ENCODE results near the gene SGSH. TPM values are rescaled to one million over a fixed set of nuclear protein-coding genes. Genes with fewer than 3 reads are reported as not detected.
"Not testable (repeated sequence)": the region's sequence is repeated elsewhere in the genome, so short reads cannot be mapped to it uniquely, and the experiment has no call there.

SGSH gene
- total RNA-seq, 1 experiment from 2014 or later = 33.4 TPM

DNA sequence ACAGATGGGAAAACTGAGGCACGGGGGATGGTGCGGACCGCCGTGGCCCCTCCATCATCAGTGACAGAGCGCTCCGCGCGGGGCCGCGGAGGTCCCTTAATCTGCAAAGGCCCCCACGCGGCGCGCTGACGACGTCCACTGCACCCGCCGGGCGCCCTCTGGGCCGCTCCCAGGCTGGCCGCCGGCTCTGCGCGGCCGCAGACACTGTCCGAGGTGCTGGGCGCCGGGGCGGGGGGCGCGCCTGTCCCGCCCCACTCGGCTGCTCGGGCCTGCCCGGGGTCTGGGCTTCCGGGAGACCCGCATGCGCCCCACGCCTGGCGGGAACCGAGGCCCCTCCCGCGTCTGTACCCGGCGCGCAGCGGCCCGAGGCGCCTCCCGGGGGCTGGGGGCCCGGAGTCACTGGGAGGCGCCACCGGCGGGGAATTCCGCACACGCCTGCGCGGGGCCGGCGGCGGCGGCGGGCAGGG lies 40.0 kb upstream of the SGSH start:
- Histone ChIP-seq H3K9me3 (ENCODE audit: low read depth, low read length, poor library complexity, severe bottlenecking) (no peaks in the 10 kb centered on the region), H3K4me1 (ENCODE audit: insufficient read depth, low read length, poor library complexity, severe bottlenecking) (peaks cover 22% of the 10 kb centered on the region), H3K36me3 (ENCODE audit: insufficient read depth, low read length, poor library complexity, severe bottlenecking) (peaks cover 4% of the 10 kb centered on the region), H3K27me3 (replicated peaks; ENCODE audit: insufficient read depth, low read depth, low read length, poor library complexity) (no peaks in the 10 kb centered on the region), H3K27ac (ENCODE audit: low read depth, low read length, poor library complexity, severe bottlenecking) (peak overlapping the region; percentile 78), H3K4me3 (ENCODE audit: low read depth, low read length, poor library complexity, severe bottlenecking) (peak overlapping the region; percentile 40)
- ChIA-PET CTCF (no interaction called here), POLR2A (ENCODE audit: low non-redundant PET) (no interaction called here)
- TF ChIP-seq EZH2 (IDR thresholded peaks at IDR 0.05; ENCODE audit: borderline replicate concordance, low read depth, low read length, poor library complexity, severe bottlenecking) = no peak
- TF ChIP-seq, protein P1, sequence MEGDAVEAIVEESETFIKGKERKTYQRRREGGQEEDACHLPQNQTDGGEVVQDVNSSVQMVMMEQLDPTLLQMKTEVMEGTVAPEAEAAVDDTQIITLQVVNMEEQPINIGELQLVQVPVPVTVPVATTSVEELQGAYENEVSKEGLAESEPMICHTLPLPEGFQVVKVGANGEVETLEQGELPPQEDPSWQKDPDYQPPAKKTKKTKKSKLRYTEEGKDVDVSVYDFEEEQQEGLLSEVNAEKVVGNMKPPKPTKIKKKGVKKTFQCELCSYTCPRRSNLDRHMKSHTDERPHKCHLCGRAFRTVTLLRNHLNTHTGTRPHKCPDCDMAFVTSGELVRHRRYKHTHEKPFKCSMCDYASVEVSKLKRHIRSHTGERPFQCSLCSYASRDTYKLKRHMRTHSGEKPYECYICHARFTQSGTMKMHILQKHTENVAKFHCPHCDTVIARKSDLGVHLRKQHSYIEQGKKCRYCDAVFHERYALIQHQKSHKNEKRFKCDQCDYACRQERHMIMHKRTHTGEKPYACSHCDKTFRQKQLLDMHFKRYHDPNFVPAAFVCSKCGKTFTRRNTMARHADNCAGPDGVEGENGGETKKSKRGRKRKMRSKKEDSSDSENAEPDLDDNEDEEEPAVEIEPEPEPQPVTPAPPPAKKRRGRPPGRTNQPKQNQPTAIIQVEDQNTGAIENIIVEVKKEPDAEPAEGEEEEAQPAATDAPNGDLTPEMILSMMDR (conservative IDR thresholded peaks at IDR 0.05; ENCODE audit: low read depth, low read length) = no peak
- intact Hi-C loops (cut with micrococcal nuclease; ENCODE audit: unreplicated experiment) = no loop called here
- DNase-seq (ENCODE audit: low spot score) = peak; percentile 74
- BruUV-seq (replicated peaks) = TSS peak; percentile 58

DNA sequence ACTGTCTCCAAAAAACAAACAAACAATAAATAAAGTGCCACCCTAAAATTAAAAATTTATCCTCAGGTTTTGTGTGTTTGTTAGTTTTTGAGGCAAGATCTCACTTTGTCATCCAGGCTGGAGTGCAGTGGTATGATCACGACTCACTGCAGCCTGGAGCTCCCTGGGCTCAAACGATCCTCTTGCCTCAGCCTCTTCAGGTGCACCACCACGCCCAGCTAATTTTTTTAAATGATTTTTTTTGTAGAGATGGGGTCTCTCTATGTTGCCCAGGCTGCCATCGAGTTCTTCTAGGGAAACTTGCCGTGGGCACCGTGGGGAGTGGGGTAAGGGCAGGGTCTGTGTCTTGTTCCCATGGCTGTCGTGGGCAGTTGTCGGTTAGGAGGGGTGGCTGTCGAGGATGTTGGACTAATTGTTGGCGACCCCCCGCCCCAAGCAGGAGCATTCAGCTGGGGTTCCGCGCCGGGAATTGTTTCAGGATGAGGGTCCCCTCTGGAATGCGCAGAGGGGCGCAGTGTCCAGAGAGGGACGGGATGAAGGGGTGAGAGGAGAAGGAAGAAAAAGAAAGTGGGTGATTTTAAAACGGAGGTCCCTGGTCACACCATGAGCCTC lies 39.4 kb upstream of the SGSH start:
- POLR2A ChIA-PET (ENCODE audit: low non-redundant PET) = no interaction called here
- no peak for DNase-seq (ENCODE audit: low spot score)

DNA sequence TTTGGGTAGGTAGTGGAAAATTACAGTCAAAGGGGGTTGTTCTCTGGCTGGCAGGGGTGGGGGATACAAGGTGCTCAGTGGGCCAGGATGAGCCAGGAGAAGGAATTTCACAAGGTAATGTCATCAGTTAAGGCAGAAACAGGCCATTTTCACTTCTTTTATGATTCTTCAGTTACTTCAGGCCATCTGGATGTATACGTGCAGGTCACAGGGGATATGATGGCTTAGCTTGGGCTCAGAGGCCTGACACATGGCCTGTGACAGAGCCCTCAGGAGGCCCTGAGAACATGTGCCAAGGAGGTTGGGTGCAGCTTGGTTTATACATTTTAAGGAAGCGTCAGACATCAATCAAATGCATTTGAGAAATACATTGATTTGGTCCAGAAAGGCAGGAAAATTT lies 38.2 kb upstream of the SGSH start:
- CTCF ChIA-PET; H3K27ac ChIP-seq (ENCODE audit: low read depth, low read length, poor library complexity, severe bottlenecking); DNase-seq (ENCODE audit: low spot score); H3K36me3 ChIP-seq (ENCODE audit: insufficient read depth, low read length, poor library complexity, severe bottlenecking); intact Hi-C loops (cut with micrococcal nuclease; ENCODE audit: unreplicated experiment); H3K4me3 ChIP-seq (ENCODE audit: low read depth, low read length, poor library complexity, severe bottlenecking); BruUV-seq (replicated peaks); H3K27me3 ChIP-seq (replicated peaks; ENCODE audit: insufficient read depth, low read depth, low read length, poor library complexity); POLR2A ChIA-PET (ENCODE audit: low non-redundant PET); H3K9me3 ChIP-seq (ENCODE audit: low read depth, low read length, poor library complexity, severe bottlenecking): not testable (repeated sequence)
- H3K4me1 ChIP-seq (ENCODE audit: insufficient read depth, low read length, poor library complexity, severe bottlenecking) = peaks cover 24% of the 10 kb centered on the region

More for the DNA sequence above, 39.4 kb upstream of the SGSH start:
- Histone ChIP-seq H3K4me3 (ENCODE audit: low read depth, low read length, poor library complexity, severe bottlenecking) (peak overlapping the region; percentile 40), H3K9me3 (ENCODE audit: low read depth, low read length, poor library complexity, severe bottlenecking) (no peaks in the 10 kb centered on the region), H3K4me1 (ENCODE audit: insufficient read depth, low read length, poor library complexity, severe bottlenecking) (peaks cover 28% of the 10 kb centered on the region), H3K27me3 (replicated peaks; ENCODE audit: insufficient read depth, low read depth, low read length, poor library complexity) (no peaks in the 10 kb centered on the region), H3K36me3 (ENCODE audit: insufficient read depth, low read length, poor library complexity, severe bottlenecking) (peaks cover 3% of the 10 kb centered on the region), H3K27ac (ENCODE audit: low read depth, low read length, poor library complexity, severe bottlenecking) (peak overlapping the region; percentile 78)
- CTCF ChIA-PET = no interaction called here
- BruUV-seq (replicated peaks) = no TSS peak
- TF ChIP-seq, protein P1 (conservative IDR thresholded peaks at IDR 0.05; ENCODE audit: low read depth, low read length) = no peak
- no peak for TF ChIP-seq EZH2 (IDR thresholded peaks at IDR 0.05; ENCODE audit: borderline replicate concordance, low read depth, low read length, poor library complexity, severe bottlenecking)
- intact Hi-C loops (cut with micrococcal nuclease; ENCODE audit: unreplicated experiment) = no loop called here

DNA sequence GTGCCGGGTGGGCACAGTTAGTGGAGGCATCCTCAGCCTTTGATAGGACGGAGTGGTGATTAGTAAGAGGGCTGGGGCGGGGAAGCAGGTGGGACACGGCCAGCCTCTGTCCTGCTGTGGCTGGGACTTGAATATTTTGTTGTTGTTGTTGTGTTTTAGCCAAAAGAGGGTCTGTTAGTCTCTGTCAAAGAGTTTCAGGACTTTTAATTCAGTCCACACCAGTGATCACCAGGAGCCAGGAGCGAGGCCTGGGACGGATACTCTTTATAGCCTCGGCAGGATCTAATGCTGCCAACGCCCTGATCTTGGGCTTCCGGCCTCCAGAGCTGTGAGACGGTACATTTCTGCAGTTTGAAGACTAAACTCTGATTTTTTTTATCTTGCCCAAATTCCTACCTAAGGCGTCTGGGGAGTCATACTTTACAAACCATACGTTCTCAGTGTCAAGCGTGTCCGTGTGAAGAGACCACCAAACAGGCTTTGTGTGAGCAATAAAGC lies 37.6 kb upstream of the SGSH start:
- BruUV-seq (replicated peaks) = no TSS peak
- Histone ChIP-seq H3K36me3 (ENCODE audit: insufficient read depth, low read length, poor library complexity, severe bottlenecking) (no peaks in the 10 kb centered on the region), H3K27ac (ENCODE audit: low read depth, low read length, poor library complexity, severe bottlenecking) (no peak overlapping the region), H3K9me3 (ENCODE audit: low read depth, low read length, poor library complexity, severe bottlenecking) (no peaks in the 10 kb centered on the region), H3K4me3 (ENCODE audit: low read depth, low read length, poor library complexity, severe bottlenecking) (no peak overlapping the region), H3K27me3 (replicated peaks; ENCODE audit: insufficient read depth, low read depth, low read length, poor library complexity) (no peaks in the 10 kb centered on the region), H3K4me1 (ENCODE audit: insufficient read depth, low read length, poor library complexity, severe bottlenecking) (peaks cover 18% of the 10 kb centered on the region)
- intact Hi-C loops (cut with micrococcal nuclease; ENCODE audit: unreplicated experiment) = no loop called here
- CTCF ChIA-PET = no interaction called here
- TF ChIP-seq, protein P1 (conservative IDR thresholded peaks at IDR 0.05; ENCODE audit: low read depth, low read length) = no peak
- TF ChIP-seq EZH2 (IDR thresholded peaks at IDR 0.05; ENCODE audit: borderline replicate concordance, low read depth, low read length, poor library complexity, severe bottlenecking) = no peak
- DNase-seq (ENCODE audit: low spot score) = no peak
- POLR2A ChIA-PET (ENCODE audit: low non-redundant PET) = no interaction called here

All from A673 (cell line).